Muscle of arm (tissue), 12 donors: ENCODE data around the gene MPO. TPM values are rescaled to one million over a fixed set of nuclear protein-coding genes. Genes with fewer than 3 reads are reported as not detected.

Source experiments
- DNase-seq: peaks from one replicate; pipeline ENCODE4 v3.0.0-alpha.2; 2013
- polyA plus RNA-seq, 12 donors: library from polyadenylated mRNA; unstranded; fragments of 120-200 nt; gene quantifications; one replicate each; pipeline ENCODE4 v1.2.1, GENCODE V29; 2013; ENCODE audit not compliant: insufficient read length in 12 of 12

MPO gene
- polyA plus RNA-seq, 12 donors = 2.6 to 49.2 (median 5.8) TPM; not detected in 1

DNA sequence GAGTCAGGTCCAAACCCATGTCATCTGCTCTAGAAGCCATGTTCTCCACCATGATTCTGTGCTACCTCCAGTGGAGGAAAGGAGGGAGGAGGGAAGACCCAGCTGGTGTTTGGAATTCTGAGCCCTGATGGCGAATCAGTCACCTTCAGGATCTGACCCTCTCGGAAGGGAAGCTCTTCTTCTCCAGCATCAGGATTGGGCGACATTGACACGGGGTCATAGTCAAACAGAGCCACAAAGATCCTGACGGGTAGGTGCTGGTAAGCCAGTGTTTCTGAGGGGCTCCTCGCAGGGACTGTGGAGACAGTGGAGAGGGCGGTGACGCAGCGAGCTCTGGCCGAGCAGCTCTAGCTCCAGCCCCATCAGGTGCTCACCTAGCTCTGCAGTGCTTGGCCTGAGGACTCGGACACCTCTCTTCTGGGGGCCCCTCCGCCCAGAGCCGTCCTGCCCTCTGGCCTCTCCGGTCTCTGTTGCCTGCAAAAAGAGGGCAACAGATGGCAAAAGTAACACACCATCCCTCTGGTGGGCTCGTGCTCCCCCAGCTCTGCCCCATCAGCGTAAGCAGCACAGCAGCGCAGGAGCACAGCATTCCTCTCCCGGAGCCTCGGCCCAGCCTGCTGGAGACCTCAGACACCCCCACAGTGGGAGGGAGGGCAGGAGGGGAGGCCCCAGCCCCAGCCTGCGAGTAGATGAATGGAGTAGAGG lies 26.9 kb upstream of the MPO start:
- DNase-seq = no peak

- DNase-seq = no peak
These were observed 25.6 kb upstream of the MPO start for GRCh38 chr17:58306131-58306951.

GRCh38 chr17:58305626-58306025 lies 24.9 kb upstream of the MPO start:
- no peak for DNase-seq

GRCh38 chr17:58304750-58305486 lies 24.2 kb upstream of the MPO start:
- no peak for DNase-seq

DNA sequence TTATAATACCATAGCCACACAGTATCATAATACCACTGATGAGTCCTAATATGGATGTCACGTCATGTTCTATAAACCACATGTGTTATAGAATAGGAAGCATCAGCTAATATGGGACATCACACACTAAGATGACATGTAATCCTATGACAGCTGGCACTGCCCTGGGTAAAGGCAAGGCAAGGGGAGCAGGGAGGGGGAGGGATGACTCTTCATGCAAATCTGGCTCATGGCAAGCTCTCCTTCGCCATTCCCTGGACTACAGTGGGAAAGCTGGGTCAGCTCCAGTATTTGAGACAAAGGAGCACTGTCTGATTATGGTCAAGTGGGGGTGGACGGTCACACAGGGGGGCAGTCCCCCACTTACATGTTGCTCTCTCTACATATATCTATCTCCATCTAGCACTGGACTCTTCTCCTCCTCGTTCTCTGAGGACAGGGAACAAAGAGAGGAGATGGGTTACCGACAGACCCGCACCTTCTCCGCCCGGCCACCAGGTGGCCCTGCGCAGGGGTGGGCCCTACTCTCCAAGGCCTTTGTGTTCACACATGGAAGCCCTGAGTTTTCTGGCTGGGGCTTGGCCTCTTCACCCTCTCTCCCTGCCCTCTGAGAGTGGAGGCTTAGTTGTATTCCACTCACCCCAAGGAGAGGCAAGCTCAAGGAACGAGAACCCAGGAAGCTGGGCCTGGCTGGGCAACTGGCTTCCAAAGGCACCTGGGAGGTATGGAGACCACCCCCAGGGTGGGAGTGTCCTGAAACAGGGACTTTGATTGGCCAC lies 23.4 kb upstream of the MPO start:
- DNase-seq = no peak

DNA sequence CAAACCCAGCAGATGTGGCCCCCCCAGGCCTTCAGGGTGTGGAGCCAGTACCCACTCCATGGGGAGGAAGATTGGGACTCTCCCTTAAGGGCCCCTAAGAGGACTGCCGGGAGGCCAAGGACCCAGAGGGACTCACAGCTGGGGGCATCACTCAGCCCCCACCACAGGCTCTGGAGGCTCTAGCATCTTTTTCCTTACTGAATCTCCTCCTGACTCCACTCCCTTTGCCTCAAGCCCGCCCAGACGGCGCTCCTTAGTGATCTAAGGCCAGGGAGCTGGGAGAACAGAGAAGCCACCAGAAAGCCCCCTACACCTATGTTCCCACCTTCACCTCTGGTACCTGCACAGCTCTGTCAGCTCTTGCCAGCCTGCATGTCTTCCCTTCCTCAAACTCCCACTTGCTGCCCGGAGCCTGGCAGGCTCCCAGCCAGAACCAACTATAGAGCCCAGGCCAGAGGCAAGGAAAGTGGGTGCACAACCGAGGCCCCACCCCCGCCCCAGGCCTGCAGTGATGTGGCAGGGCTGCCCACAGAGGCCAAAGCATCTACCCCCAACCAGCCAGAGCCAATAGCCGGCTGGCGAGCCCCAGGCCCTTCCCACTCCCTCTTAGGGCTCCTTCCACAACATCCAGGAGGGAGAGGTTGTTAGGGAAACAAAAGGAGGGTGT lies 22.3 kb upstream of the MPO start:
- no peak for DNase-seq

GRCh38 chr17:58302171-58302918 lies 21.6 kb upstream of the MPO start:
- DNase-seq = no peak

DNA sequence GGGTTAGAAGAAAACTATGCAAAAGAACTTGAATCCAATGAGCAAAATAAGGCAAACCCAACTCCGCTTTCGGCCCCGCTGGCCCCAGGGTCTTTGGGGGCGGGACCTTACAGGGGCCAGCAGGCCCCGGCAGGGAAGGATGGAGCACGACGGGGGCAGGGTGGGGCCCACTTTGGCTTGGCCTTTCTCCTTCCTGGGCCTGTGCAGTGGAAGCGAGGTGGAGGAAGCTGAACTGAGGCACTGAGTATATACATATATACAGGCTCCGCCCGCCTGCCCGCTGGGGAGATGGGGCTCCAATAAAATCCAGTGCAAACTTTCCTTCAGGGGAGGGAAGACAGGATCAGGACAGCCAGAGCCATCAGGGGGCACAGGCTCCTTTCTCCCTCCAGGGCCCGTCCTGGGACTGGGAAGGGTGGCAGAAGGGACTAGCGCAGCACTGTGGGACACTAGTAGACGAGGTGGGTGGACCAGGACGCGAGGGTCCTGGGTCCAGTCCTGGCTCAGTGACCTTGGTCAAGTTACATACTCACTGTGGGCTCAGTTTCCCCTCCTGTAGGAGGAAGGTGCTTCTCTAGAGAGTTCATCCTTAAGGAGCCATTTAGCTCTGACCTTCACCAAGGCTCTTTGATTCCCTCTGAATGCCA lies 20.9 kb upstream of the MPO start:
- no peak for DNase-seq

GRCh38 chr17:58300336-58300735 lies 19.6 kb upstream of the MPO start:
- no peak for DNase-seq

DNA sequence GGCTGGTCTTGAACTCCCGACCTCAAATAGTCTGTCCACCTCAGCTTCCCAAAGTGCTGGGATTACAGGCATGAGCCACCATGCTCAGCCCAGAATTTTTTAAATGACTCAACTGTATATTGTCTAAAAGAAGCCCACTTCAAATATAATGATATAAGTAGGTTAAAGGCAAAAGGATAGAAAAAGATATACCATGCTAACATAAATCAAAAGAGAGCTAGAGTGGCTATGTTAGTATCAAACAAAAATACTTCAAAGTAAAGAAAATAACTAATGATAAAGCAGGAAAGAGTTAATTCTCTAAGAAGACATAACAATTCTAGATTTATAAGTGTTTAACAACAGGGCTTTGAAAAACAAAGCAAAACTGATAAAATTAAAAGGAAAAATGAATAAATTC lies 13.3 kb upstream of the MPO start:
- no peak for DNase-seq

DNA sequence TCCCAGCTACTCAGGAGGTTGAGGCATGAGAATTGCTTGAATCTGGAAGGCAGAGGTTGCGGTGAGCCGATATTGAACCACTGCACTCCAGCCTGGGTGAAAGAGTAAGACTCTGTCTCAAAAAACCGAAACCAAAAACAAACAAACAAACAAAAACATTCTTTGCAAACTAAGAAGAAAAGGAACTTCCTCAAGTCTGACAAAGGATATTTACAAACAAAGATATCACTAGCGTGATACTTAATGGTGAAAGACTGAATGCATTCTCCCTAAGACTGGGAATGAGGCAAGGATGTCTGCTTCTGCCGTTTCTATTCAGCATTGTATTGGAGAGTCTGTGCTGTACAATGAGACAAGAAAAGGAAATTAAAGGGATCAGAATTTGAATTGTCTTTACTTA lies 10.5 kb upstream of the MPO start:
- DNase-seq = no peak

DNA sequence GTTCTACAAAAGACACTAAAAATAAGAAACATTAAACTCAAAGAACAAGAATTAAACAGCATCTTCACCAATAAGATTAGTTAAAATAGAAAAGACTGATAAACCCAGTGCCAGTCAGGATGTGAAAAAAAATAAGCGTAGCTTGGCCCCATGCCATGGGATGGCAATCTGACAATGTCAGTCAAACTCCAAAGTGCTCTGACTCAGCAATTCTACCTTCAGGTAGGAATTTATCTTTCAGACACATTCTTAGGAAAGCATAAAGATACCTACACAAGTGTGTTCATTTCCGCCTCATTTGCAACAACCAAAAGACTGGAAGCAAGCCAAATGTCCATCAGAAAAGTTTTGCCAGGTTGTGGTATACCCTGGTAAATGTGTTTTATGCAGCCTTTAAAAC lies 9.1 kb upstream of the MPO start:
- DNase-seq = no peak

DNA sequence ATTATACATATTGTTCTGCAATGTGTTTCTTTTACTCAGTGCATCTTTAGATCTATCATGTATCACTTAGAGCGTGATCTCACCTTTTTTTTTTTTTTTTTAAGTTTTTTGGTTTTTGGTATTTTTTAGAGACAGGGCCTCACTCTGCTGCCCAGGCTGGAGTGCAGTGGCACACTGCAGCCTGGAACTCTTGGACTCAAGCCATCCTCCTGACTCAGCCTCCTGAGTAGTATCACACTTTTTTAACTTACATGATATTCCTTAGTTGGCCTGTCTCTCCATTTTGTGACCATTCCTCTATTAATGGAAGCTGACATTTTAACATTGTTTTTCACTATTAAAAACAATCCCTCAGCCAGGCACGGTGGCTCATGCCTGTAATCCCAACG lies 4.7 kb upstream of the MPO start:
- DNase-seq = no peak

GRCh38 chr17:58284613-58285421 lies 4.1 kb upstream of the MPO start:
- DNase-seq = no peak

DNA sequence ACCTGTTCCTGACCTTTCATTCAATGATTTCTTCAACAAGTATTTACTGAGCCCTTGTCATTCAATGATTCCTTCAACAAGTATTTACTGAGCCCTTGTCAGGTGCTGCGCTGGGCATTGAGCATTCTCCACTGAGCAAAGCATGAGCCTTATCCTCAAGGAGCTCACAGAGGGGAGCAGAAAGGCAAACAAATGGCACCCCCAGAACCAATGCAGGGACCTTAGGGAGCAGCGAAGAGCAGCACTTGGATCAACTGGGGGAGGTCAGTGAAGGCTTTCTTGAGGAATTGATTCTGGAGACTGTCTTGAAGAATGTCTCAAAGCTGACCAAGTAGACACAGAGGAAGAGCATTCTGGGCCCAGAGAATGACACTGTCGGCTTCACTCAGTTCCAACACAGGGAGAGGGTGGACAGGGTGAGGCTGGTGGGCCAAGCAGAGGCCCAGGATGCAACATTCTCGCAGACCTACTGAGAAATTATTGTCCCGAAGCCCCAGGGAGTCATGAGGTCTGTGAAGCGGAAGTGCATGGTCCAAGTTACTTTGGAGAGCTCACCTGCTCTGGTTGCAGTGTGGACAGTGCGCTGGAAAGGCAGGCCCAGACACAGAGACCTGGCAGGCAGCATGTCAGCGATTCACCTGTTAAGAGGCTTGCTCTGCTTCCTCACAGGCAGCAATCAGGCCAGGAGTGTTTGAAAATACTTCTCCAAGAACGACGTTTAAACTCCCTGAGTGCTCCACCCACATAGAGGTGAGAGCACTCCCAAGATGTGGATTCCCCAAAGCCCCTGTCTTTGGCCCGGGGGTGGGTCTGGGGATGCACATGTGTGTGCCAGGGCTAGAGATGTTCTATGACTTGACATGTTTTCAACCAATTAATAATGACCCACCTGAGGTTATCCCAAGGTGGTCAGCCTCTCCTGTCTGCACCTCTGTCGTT lies 3.2 kb upstream of the MPO start:
- DNase-seq = no peak

DNA sequence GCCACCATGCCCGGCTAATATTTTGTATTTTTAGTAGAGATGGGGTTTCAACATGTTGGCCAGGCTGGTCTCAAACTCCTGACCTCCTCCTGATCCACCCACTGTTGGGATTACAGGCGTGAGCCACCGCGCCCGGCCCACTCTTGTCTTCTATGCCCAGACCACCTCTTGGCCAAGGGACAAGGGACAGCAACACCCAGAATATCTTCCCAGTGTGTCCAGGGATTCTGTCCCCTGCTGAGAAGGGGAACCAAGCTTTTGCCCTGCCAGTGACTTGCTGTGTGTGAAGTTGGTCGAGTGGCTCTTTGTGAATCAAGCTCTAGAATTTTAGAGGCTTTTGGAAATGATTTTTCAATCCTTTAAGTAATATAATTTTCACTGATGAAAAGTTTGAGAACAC lies 1.7 kb upstream of the MPO start:
- DNase-seq = no peak

DNA sequence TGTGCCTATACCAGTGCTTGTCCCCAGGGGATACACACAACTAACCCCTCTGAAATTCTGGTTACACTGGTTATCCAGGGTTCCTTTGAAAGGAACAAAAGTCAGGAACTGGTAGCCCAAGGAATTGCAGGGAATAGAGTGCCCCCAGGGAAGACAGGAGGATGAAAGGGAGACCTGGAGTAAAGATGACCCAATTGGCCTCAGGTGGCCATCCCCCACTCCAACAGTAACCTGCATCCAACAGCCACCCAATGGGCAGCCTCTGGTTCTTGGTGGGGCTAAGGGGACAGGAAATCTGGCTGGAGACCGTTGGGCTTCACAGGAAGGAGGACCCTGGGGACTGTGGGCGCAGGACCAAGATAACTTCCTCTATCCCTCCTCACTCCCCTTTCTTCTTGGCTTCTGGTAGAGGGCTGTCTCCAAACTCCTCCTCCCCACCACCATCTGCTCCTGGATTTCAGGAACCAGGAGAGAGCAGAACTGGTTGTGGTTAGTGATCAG lies 826 bp upstream of the MPO start:
- DNase-seq = no peak
